Measurements from ENCODE around the gene AAK1. TPM values are rescaled to one million over a fixed set of nuclear protein-coding genes. Genes with fewer than 3 reads are reported as not detected.
"Not testable (repeated sequence)": the region's sequence is repeated elsewhere in the genome, so short reads cannot be mapped to it uniquely, and the experiment has no call there.

The AAK1 gene
- total RNA-seq, 1 donor from 2014 or later: 108 TPM

DNA sequence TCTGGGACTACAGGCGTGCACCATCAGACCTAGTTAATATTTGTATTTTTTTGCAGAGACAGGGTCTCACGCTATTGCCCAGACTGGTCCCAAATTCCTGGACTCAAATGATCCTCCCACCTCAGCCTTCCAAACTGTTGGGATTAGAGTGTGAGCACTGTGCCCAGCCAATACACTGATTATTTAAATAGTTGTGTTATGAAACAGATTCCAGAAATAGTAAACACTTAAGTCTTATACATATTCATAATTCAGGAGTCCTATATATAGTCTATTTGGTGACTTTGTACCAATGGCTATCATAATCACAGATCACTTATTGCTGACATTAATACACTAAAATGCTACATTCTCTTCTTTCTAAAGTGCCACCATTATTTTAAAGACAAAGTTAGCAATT lies 219.1 kb downstream of the AAK1 start:
- Histone ChIP-seq H3K4me1 (ENCODE audit: insufficient read depth, low read length) (no peaks in the 10 kb centered on the region), H3K27ac (ENCODE audit: low read depth, low read length) (no peak overlapping the region), H3K9me3 (ENCODE audit: insufficient read depth, low read depth, low read length) (no peaks in the 10 kb centered on the region), H3K36me3 (ENCODE audit: insufficient read depth, low read length) (peaks cover 14% of the 10 kb centered on the region), H3K27me3 (ENCODE audit: insufficient read depth, low read length) (no peaks in the 10 kb centered on the region), H3K4me3 (ENCODE audit: insufficient read depth, low read depth, low read length) (no peak overlapping the region), H3K4me2 (ENCODE audit: low read length) (no peak overlapping the region), H3K9ac (ENCODE audit: low read length) (no peak overlapping the region), H2AFZ (ENCODE audit: low read depth, low read length) (no peak overlapping the region), H4K20me1 (ENCODE audit: insufficient read depth, low read length) (no peaks in the 10 kb centered on the region), H3K79me2 (ENCODE audit: insufficient read depth, low read length) (no peaks in the 10 kb centered on the region)
- FAIRE-seq (no peak), DNase-seq (ENCODE audit: low read depth) (no peak)
- Mint-ChIP-seq H3K27me3 (ENCODE audit: low read depth, unreplicated experiment) (no peaks in the 10 kb centered on the region), H3K4me3 (ENCODE audit: unreplicated experiment) (no peak overlapping the region), H3K4me1 (ENCODE audit: low read depth, unreplicated experiment) (no peaks in the 10 kb centered on the region), H3K36me3 (ENCODE audit: low read depth, unreplicated experiment) (peaks cover 6% of the 10 kb centered on the region), H3K9me3 (ENCODE audit: unreplicated experiment) (no peaks in the 10 kb centered on the region), H3K27ac (ENCODE audit: unreplicated experiment) (no peak overlapping the region)
- no peak for TF ChIP-seq EZH2 (IDR thresholded peaks at IDR 0.05; ENCODE audit: insufficient read depth, low read length)
- TF ChIP-seq, protein P1, sequence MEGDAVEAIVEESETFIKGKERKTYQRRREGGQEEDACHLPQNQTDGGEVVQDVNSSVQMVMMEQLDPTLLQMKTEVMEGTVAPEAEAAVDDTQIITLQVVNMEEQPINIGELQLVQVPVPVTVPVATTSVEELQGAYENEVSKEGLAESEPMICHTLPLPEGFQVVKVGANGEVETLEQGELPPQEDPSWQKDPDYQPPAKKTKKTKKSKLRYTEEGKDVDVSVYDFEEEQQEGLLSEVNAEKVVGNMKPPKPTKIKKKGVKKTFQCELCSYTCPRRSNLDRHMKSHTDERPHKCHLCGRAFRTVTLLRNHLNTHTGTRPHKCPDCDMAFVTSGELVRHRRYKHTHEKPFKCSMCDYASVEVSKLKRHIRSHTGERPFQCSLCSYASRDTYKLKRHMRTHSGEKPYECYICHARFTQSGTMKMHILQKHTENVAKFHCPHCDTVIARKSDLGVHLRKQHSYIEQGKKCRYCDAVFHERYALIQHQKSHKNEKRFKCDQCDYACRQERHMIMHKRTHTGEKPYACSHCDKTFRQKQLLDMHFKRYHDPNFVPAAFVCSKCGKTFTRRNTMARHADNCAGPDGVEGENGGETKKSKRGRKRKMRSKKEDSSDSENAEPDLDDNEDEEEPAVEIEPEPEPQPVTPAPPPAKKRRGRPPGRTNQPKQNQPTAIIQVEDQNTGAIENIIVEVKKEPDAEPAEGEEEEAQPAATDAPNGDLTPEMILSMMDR (IDR thresholded peaks at IDR 0.05; ENCODE audit: insufficient read depth, low read depth, low read length): no peak

DNA sequence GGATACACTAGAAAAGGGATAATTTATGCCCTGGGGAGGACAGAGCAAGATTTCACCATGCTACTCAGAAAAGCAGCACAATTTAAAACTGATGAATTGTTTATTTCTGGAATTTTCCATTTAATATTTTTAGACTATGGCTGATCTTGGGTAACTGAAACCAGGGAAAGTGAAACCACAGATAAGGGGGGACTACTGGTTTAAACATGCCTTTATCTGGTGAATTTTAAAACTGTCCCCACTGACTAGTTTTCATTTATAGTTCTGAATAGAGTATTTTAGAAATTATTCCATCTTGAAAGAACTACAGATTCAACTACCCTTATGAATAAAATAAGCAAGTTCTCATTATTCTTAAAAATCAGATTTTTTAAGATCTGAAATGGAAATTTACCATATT lies 221.3 kb downstream of the AAK1 start:
- H4K20me1 ChIP-seq (ENCODE audit: insufficient read depth, low read length): no peaks in the 10 kb centered on the region
- no peak overlapping the region for H3K9ac ChIP-seq (ENCODE audit: low read length)
- Mint-ChIP-seq H3K27me3 (ENCODE audit: low read depth, unreplicated experiment) (no peaks in the 10 kb centered on the region), H3K4me3 (ENCODE audit: unreplicated experiment) (no peak overlapping the region), H3K9me3 (ENCODE audit: unreplicated experiment) (no peaks in the 10 kb centered on the region), H3K27ac (ENCODE audit: unreplicated experiment) (no peak overlapping the region), H3K4me1 (ENCODE audit: low read depth, unreplicated experiment) (no peaks in the 10 kb centered on the region), H3K36me3 (ENCODE audit: low read depth, unreplicated experiment) (peaks cover 8% of the 10 kb centered on the region)
- TF ChIP-seq, protein P1 (IDR thresholded peaks at IDR 0.05; ENCODE audit: insufficient read depth, low read depth, low read length): no peak
- no peak for TF ChIP-seq EZH2 (IDR thresholded peaks at IDR 0.05; ENCODE audit: insufficient read depth, low read length)
- no peaks in the 10 kb centered on the region for H3K9me3 ChIP-seq (ENCODE audit: insufficient read depth, low read depth, low read length)
- no peak overlapping the region for H3K4me3 ChIP-seq (ENCODE audit: insufficient read depth, low read depth, low read length)
- DNase-seq (ENCODE audit: low read depth): no peak
- peaks cover 10% of the 10 kb centered on the region for H3K36me3 ChIP-seq (ENCODE audit: insufficient read depth, low read length)
- H3K27me3 ChIP-seq (ENCODE audit: insufficient read depth, low read length): no peaks in the 10 kb centered on the region
- no peaks in the 10 kb centered on the region for H3K4me1 ChIP-seq (ENCODE audit: insufficient read depth, low read length)
- no peak overlapping the region for H3K4me2 ChIP-seq (ENCODE audit: low read length)
- FAIRE-seq: no peak
- no peaks in the 10 kb centered on the region for H3K79me2 ChIP-seq (ENCODE audit: insufficient read depth, low read length)
- no peak overlapping the region for H3K27ac ChIP-seq (ENCODE audit: low read depth, low read length)
- H2AFZ ChIP-seq (ENCODE audit: low read depth, low read length): no peak overlapping the region

DNA sequence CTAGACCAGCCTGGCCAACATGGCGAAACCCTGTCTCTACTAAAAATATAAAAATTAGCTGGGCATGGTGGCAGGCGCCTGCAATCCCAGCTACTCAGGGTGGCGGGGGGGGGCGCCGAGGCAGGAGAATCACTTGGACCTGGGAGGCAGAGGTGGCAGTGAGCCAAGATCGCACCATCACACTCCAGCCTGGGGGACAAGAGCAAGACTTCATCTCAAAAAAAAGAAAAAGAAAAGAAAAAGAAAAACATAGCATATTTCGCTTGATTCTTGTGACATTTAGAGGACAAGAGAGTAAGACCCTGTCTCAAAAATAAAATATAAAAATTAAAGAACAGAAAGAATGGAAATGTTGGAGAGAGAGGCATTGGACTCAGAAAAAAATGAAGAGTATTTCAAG lies 224.4 kb downstream of the AAK1 start:
- not testable (repeated sequence) for H3K4me2 ChIP-seq (ENCODE audit: low read length); H3K9me3 ChIP-seq (ENCODE audit: insufficient read depth, low read depth, low read length); FAIRE-seq; H3K27ac Mint-ChIP-seq (ENCODE audit: unreplicated experiment); H3K4me3 ChIP-seq (ENCODE audit: insufficient read depth, low read depth, low read length); H4K20me1 ChIP-seq (ENCODE audit: insufficient read depth, low read length); H3K9me3 Mint-ChIP-seq (ENCODE audit: unreplicated experiment); H2AFZ ChIP-seq (ENCODE audit: low read depth, low read length); H3K4me3 Mint-ChIP-seq (ENCODE audit: unreplicated experiment); H3K4me1 Mint-ChIP-seq (ENCODE audit: low read depth, unreplicated experiment); H3K27ac ChIP-seq (ENCODE audit: low read depth, low read length); H3K36me3 ChIP-seq (ENCODE audit: insufficient read depth, low read length); H3K9ac ChIP-seq (ENCODE audit: low read length); H3K79me2 ChIP-seq (ENCODE audit: insufficient read depth, low read length); DNase-seq (ENCODE audit: low read depth); H3K27me3 Mint-ChIP-seq (ENCODE audit: low read depth, unreplicated experiment); H3K36me3 Mint-ChIP-seq (ENCODE audit: low read depth, unreplicated experiment); H3K27me3 ChIP-seq (ENCODE audit: insufficient read depth, low read length); H3K4me1 ChIP-seq (ENCODE audit: insufficient read depth, low read length)

Data from astrocyte (in vitro differentiated cells and primary cell).